Panc1 (cell line): Measurements from ENCODE around the gene FAM193A. TPM values are rescaled to one million over a fixed set of nuclear protein-coding genes. Genes with fewer than 3 reads are reported as not detected.

Experiments
- ATAC-seq: fragments of 200-7000 bp; cut with Tn5 transposase; 2 replicates; pipeline ENCODE4 v1.9.1; 2020; ENCODE audit warnings: mild to moderate bottlenecking, moderate library complexity
- BruUV-seq: library from RNA; stranded (reverse); fragments of 400-500 nt; replicated peaks from 2 replicates; lab custom pipeline; 2021; lab: Mats Ljungman, UMichigan
- CTCF ChIA-PET: fragments of 300-600 bp; sonication (Branson Sonifier 250); formaldehyde crosslinking; loops from one replicate; lab custom pipeline; 2022; ENCODE audit warnings: antibody characterized with exemption; lab: Charles Lee
- POLR2A ChIA-PET: fragments of 300-600 bp; sonication (Branson Sonifier 250); formaldehyde crosslinking; loops from one replicate; lab custom pipeline; 2022; ENCODE audit warnings: antibody characterized with exemption; lab: Charles Lee
- DNase-seq: peaks from one replicate; pipeline ENCODE4 v3.0.0-alpha.2; 2010; ENCODE audit warnings: low read depth, low spot score
- H3K27ac ChIP-seq: 2 replicates; pipeline ENCODE4 v1.5.1; 2011; ENCODE audit warnings: mild to moderate bottlenecking, low read length, inconsistent platforms
- H3K27me3 ChIP-seq: fragments of 200-500 bp; sonication (Bioruptor generic); 2 replicates; pipeline ENCODE4 v1.6.0; 2014; ENCODE audit warnings: low read length, inconsistent platforms; ENCODE audit not compliant: control insufficient read depth, insufficient read depth
- H3K36me3 ChIP-seq: fragments of 200-500 bp; sonication (Bioruptor generic); 2 replicates; pipeline ENCODE4 v1.5.1; 2014; ENCODE audit warnings: inconsistent platforms, mild to moderate bottlenecking, low read length, moderate library complexity; ENCODE audit not compliant: control insufficient read depth, insufficient read depth
- H3K4me1 ChIP-seq: 2 replicates; pipeline ENCODE4 v1.5.1; 2011; ENCODE audit warnings: inconsistent platforms, mild to moderate bottlenecking, low read length, moderate library complexity; ENCODE audit not compliant: control insufficient read depth, insufficient read depth
- H3K4me3 ChIP-seq, 2 experiments: 2 replicates each; pipeline ENCODE4 v1.5.1; 2011 to 2012; ENCODE audit warnings: low read depth in 2 of 2, low read length in 2 of 2, mild to moderate bottlenecking in 2 of 2, inconsistent platforms in 1 of 2, moderate library complexity in 1 of 2
- H3K9me3 ChIP-seq: fragments of 200-500 bp; sonication (Bioruptor generic); 2 replicates; pipeline ENCODE4 v1.5.1; 2014; ENCODE audit warnings: low read depth, mild to moderate bottlenecking, inconsistent platforms, low read length, moderate library complexity; ENCODE audit not compliant: control insufficient read depth, insufficient read depth
- CTCF ChIP-seq: fragments of 450-650 bp; IDR thresholded peaks from 2 replicates; pipeline ENCODE4 v1.5.1; 2017; ENCODE audit warnings: mild to moderate bottlenecking
- POLR2AphosphoS5 ChIP-seq: IDR thresholded peaks from 2 replicates; pipeline ENCODE4 v1.6.1; 2012; ENCODE audit warnings: mild to moderate bottlenecking, low read depth, low read length, moderate library complexity
- REST ChIP-seq, 2 experiments: IDR thresholded peaks; 2 replicates each; pipeline ENCODE4 v1.6.1; 2011 to 2012; ENCODE audit warnings: low read depth in 2 of 2, control low read depth in 1 of 2, low read length in 1 of 2, mild to moderate bottlenecking in 1 of 2, moderate library complexity in 1 of 2; ENCODE audit not compliant: insufficient read depth in 1 of 2
- SIN3A ChIP-seq: IDR thresholded peaks from 2 replicates; pipeline ENCODE4 v1.6.1; 2012; ENCODE audit warnings: low read depth, mild to moderate bottlenecking, low read length, moderate library complexity, borderline replicate concordance; ENCODE audit not compliant: insufficient read depth
- TCF7L2 ChIP-seq: IDR thresholded peaks from 2 replicates; pipeline ENCODE4 v1.6.1; 2011; ENCODE audit warnings: mild to moderate bottlenecking, low read depth, low read length, inconsistent platforms
- in situ Hi-C: cut with HindIII; loops from 2 replicates; pipeline ENCODE4 v1.10.0; 2016; ENCODE audit warnings: low sequenced_read_pairs, low pct_unique_long_range_greater_than_20kb
- intact Hi-C: fragments of 100-400 bp; cut with micrococcal nuclease; formaldehyde crosslinking; loops from one replicate; pipeline ENCODE4 v1.10.0; 2022; ENCODE audit not compliant: unreplicated experiment
- total RNA-seq: library from RNA; stranded (reverse); gene quantifications from one replicate; pipeline ENCODE4 v1.2.1, GENCODE V29; 2021; ENCODE audit not compliant: unreplicated experiment

The FAM193A gene
- total RNA-seq, 1 experiment from 2014 or later, result 25.7 TPM

DNA sequence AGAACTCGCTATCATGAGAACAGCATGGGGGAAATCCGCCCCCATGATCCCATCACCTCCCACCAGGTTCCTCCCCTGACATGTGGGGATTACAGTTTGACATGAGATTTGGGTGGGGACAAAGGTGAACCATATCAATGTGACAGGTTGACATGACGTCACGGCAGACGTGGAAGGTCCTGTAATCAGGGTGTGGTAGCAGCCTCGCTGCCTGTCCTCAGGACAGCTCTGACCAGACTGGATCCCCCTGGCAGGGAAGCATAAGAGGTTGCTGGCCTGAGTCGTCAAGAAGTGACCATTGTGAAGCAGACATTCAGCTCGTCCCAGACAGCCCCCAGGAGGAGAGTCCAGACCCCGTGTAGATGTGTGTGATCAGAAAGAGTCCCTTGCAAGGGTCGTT, 115.1 kb downstream of the FAM193A start:
- H3K4me1 ChIP-seq, result no peaks in the 10 kb centered on the region
- POLR2A ChIA-PET, result no interaction called here
- no TSS peak for BruUV-seq
- no peaks in the 10 kb centered on the region for H3K36me3 ChIP-seq
- no peak overlapping the region for H3K4me3 ChIP-seq
- H3K27me3 ChIP-seq, result no peaks in the 10 kb centered on the region
- H3K9me3 ChIP-seq, result no peaks in the 10 kb centered on the region
- CTCF ChIA-PET, result no interaction called here
- DNase-seq (no peak), ATAC-seq (no peak)
- in situ Hi-C loops, result no loop called here
- no peak overlapping the region for H3K27ac ChIP-seq
- intact Hi-C loops, result no loop called here
- TF ChIP-seq SIN3A, result no peak
- TF ChIP-seq CTCF, result no peak
- TF ChIP-seq TCF7L2, result no peak
- no peak for TF ChIP-seq REST (IDR thresholded peaks at IDR 0.05; ENCODE audit: insufficient read depth in 1 of 2, low read depth in 2 of 2, low read length in 1 of 2)
- TF ChIP-seq POLR2AphosphoS5, result no peak

GRCh38 chr4:2651998-2652397, 115.6 kb downstream of the FAM193A start:
- Histone ChIP-seq H3K27ac (no peak overlapping the region), H3K9me3 (no peaks in the 10 kb centered on the region), H3K4me1 (no peaks in the 10 kb centered on the region), H3K27me3 (no peaks in the 10 kb centered on the region), H3K4me3 (no peak overlapping the region), H3K36me3 (no peaks in the 10 kb centered on the region)
- TF ChIP-seq SIN3A (no peak), REST (IDR thresholded peaks at IDR 0.05; ENCODE audit: insufficient read depth in 1 of 2, low read depth in 2 of 2, low read length in 1 of 2) (no peak), CTCF (no peak), POLR2AphosphoS5 (no peak), TCF7L2 (no peak)
- no peak for ATAC-seq
- intact Hi-C loops, result no loop called here
- POLR2A ChIA-PET, result no interaction called here
- in situ Hi-C loops, result no loop called here
- no peak for DNase-seq
- no TSS peak for BruUV-seq
- CTCF ChIA-PET, result no interaction called here
